Fibroblast of skin of scalp (primary cell): ENCODE results near the gene NPIPA1. TPM values are rescaled to one million over a fixed set of nuclear protein-coding genes. Genes with fewer than 3 reads are reported as not detected.
"Not testable (repeated sequence)": the region's sequence is repeated elsewhere in the genome, so short reads cannot be mapped to it uniquely, and the experiment has no call there.

ENCODE experiments used
- DNase-seq: peaks from one replicate; pipeline ENCODE4 v3.0.0-alpha.2; 2013
- polyA plus RNA-seq, 2 experiments: library from polyadenylated mRNA; unstranded; fragments of 120-200 nt; gene quantifications; one replicate each; pipeline ENCODE4 v1.2.1, GENCODE V29; 2013; ENCODE audit not compliant: insufficient read length in 2 of 2

The NPIPA1 gene
- 111 TPM for polyA plus RNA-seq (2013, experiment 1 of 2; ENCODE audit: insufficient read length)
- polyA plus RNA-seq (2013, experiment 2 of 2; ENCODE audit: insufficient read length) = 97.7 TPM

- not testable (repeated sequence) for DNase-seq
These were observed at the start of gene NPIPA1 for GRCh38 chr16:14937143-14937542. Gene NPIPA1, plus strand, starts transcription at chr16:14937443. Its CDS starts 0 bp downstream, at chr16:14937443.

DNA sequence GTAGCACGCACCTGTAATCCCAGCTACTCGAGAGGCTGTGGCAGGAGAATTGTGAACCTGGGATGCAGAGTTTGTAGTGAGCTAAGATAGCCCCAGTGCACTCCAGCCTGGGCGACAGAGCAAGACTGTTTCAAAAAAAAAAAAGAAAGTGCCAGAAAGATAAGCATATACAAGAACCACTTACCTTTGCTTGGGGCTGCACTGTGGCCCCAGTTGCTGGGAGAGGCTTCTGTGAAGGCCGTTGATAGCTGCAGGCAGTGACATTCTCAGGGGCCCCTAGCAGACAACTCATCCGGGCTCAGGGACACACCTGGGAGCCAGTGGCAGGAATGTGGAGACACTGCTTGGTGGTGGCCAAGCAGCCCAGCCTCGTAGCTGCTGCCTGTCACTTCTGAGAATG lies 45.1 kb upstream of the NPIPA1 start:
- DNase-seq = not testable (repeated sequence)

- not testable (repeated sequence) for DNase-seq
These were observed 41.9 kb upstream of the NPIPA1 start for GRCh38 chr16:14895382-14895781.

- DNase-seq = not testable (repeated sequence)
These were observed 41.2 kb upstream of the NPIPA1 start for GRCh38 chr16:14896023-14896422.

- not testable (repeated sequence) for DNase-seq
These were observed 40.1 kb upstream of the NPIPA1 start for GRCh38 chr16:14897006-14897664.

GRCh38 chr16:14898162-14898561 lies 39.1 kb upstream of the NPIPA1 start:
- not testable (repeated sequence) for DNase-seq

DNA sequence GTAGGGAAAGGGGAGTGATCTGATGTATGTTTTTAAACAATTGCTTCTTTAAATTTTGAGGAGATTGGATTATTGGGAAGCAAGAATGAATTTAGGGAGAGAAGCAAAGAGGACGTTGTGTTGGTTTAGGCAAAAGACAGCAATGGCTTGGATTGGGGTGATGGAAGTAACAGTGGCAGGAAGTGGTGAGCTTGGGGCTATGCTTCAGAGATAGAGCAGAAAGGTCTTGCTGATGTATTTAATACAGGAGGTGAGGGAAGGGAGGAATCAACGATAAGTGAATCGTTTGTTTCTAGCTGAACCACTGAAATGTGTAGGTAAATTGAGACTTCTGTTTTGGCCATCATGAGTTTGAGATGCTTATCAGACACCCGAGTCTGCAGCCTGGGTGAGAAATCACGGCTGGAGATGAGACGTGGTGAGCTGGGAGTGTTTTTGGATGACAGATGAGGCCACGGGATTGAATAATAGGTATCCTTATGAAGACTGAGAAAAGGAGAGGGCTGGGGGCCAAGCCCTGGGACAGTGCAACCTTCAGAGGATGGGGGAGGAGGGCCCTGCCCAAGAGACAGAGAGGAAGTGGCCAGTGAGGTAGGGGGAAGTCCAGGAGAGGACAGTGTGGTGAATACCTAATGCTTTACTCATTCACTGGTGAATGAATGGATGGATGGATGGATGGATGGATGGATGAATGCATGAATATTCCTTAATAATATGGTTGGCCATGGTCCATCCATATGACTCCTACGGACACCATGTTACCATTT lies 33.9 kb upstream of the NPIPA1 start:
- peak; percentile 48 for DNase-seq

GRCh38 chr16:14909744-14910143 lies 27.5 kb upstream of the NPIPA1 start:
- not testable (repeated sequence) for DNase-seq

GRCh38 chr16:14910833-14911629 lies 26.2 kb upstream of the NPIPA1 start:
- DNase-seq = not testable (repeated sequence)

GRCh38 chr16:14911954-14912353 lies 25.3 kb upstream of the NPIPA1 start:
- DNase-seq = not testable (repeated sequence)

DNA sequence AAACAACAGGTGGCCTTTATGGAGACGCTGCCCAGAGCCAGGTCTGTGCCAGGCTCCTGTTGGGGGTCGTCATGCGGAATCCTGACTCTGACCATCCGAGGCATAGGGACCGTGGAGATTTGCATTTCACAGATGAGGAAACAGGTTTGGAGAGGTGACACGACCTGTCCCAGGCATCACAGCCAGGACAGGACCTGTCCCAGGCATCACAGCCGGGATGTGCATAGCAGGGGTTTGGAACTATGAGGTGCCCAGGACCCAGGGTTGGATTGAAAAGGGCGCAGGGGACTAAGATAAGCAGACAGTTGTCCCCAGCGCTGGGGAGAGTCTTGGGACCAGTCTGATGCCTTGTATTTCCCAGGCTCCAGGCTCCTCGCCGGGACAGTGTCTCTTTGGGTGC lies 24.7 kb upstream of the NPIPA1 start:
- not testable (repeated sequence) for DNase-seq

DNA sequence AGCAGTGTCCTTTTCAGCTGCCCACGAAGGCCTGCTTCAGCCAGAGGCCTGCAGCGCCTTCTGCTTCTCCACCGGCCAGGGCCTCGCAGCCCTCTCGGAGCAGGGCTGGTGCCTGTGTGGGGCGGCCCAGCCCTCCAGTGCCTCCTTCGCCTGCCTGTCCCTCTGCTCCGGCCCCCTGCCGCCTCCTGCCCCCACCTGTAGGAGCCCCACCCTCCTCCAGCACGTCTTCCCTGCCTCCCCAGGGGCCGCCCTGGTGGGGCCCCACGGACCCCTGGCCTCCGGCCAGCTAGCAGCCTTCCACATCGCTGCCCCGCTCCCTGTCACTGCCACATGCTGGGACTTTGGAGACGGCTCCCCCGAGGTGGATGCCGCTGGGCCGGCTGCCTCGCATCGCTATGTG lies 18.7 kb upstream of the NPIPA1 start:
- not testable (repeated sequence) for DNase-seq

- not testable (repeated sequence) for DNase-seq
These were observed 17.2 kb upstream of the NPIPA1 start for GRCh38 chr16:14919837-14920600.

- DNase-seq = not testable (repeated sequence)
These were observed 15.0 kb upstream of the NPIPA1 start for GRCh38 chr16:14922285-14922684.

GRCh38 chr16:14922968-14923367 lies 14.3 kb upstream of the NPIPA1 start:
- DNase-seq = not testable (repeated sequence)

DNA sequence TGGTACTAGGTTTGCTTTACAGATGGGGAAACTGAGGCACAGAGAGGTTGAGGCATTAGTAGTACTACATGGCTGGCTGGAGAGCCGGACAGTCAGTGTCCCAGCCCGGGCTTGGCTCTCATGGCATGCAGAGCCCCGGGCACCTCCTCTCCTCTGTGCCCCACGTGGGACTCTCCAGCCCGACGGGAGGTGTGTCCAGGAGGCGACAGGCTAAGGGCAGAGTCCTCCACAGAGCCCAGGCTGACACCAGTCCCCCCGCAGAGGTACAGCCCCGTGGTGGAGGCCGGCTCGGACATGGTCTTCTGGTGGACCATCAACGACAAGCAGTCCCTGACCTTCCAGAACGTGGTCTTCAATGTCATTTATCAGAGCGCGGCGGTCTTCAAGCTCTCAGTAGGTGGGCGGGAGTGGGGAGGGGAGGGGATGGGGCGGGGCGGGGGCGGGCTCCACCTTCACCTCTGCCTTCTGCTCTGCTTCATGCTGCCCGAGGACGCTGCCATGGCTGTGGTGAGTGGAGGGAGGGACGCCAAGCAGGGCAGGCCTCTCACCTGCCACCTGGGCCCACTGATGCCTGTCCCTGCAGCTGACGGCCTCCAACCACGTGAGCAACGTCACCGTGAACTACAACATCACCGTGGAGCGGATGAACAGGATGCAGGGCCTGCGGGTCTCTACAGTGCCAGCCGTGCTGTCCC lies 13.7 kb upstream of the NPIPA1 start:
- not testable (repeated sequence) for DNase-seq

- DNase-seq = not testable (repeated sequence)
These were observed 12.9 kb upstream of the NPIPA1 start for GRCh38 chr16:14924359-14924758.

DNA sequence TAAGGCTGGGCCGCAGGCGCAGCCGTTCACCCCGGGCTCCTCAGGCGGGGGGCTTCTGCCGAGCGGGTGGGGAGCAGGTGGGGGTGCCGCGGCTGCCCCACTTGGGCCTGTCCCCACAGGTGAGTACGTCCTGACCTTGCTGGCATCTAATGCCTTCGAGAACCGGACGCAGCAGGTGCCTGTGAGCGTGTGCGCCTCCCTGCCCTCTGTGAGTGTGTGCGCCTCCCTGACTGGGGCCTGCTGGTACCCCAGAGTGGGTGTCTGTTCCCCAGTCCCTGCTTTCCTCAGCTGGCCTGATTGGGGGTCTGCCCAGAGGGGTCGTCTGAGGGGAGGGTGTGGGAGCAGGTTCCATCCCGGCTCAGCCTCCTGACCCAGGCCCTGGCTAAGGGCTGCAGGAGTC lies 12.3 kb upstream of the NPIPA1 start:
- not testable (repeated sequence) for DNase-seq

DNA sequence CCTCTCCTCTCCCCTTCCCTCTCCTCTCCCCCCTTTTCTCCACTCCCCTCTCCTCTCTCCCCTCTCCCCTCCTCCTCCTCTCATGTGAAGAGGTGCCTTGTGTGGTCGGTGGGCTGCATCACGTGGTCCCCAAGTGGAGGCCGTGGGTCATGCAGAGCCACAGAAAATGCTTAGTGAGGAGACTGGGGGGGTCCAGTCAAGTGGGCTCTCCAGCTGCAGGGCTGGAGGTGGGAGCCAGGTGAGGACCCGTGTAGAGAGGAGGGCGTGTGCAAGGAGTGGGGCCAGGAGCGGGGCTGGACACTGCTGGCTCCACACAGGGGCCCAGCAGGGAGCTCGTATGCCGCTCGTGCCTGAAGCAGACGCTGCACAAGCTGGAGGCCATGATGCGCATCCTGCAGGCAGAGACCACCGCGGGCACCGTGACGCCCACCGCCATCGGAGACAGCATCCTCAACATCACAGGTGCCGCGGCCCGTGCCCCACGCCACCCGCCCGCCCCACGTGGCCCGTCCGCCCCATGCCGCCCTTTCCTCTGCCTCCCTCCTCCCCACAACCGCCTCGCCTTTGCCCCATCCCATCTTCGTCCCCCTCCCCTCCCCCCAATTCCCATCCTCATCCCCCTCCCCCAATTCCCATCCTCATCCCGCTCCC lies 9.1 kb upstream of the NPIPA1 start:
- DNase-seq = peak; percentile 1

DNA sequence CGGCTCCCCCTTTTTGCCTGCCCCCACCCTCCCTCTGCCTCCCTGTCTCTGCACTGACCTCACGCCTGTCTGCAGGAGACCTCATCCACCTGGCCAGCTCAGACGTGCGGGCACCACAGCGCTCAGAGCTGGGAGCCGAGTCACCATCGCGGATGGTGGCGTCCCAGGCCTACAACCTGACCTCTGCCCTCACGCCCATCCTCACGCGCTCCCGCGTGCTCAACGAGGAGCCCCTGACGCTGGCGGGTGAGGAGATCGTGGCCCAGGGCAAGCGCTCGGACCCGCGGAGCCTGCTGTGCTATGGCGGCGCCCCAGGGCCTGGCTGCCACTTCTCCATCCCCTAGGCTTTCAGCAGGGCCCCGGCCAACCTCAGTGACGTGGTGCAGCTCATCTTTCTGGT lies 8.1 kb upstream of the NPIPA1 start:
- not testable (repeated sequence) for DNase-seq

DNA sequence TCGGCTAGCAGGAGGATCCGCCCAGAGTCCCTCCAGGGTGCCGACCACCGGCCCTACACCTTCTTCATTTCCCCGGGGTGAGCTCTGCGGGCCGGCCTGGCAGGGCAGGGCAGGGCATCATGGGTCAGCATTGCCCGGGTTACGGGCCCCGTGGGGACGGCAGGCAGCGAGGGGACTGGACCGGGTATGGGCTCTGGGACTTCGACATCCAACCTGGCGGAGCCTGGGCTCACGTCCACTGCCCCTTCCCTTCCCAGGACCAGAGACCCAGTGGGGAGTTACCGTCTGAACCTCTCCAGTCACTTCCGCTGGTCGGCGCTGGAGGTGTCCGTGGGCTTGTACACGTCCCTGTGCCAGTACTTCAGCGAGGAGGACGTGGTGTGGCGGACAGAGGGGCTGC lies 7.0 kb upstream of the NPIPA1 start:
- DNase-seq = not testable (repeated sequence)
